ENCODE results near the gene GUCA2A.

DNA sequence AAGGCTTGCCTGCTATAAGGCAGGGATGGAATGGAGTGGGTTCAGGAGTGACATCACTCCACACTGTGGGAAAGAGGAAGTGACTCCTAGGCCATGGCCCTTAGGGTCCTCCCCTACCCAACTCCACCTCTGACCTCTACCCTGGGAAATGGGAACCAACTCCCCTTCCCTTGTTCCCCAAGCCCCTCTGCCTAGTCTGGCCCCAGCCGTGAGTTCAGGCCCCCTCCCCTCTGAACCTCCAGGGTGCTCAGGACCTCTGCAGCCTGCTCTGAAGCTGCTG, 3.8 kb upstream of the GUCA2A start:
- no peak for TF ChIP-seq POLR2A (IDR thresholded peaks at IDR 0.05)
- TF ChIP-seq, protein P1, sequence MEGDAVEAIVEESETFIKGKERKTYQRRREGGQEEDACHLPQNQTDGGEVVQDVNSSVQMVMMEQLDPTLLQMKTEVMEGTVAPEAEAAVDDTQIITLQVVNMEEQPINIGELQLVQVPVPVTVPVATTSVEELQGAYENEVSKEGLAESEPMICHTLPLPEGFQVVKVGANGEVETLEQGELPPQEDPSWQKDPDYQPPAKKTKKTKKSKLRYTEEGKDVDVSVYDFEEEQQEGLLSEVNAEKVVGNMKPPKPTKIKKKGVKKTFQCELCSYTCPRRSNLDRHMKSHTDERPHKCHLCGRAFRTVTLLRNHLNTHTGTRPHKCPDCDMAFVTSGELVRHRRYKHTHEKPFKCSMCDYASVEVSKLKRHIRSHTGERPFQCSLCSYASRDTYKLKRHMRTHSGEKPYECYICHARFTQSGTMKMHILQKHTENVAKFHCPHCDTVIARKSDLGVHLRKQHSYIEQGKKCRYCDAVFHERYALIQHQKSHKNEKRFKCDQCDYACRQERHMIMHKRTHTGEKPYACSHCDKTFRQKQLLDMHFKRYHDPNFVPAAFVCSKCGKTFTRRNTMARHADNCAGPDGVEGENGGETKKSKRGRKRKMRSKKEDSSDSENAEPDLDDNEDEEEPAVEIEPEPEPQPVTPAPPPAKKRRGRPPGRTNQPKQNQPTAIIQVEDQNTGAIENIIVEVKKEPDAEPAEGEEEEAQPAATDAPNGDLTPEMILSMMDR (IDR thresholded peaks at IDR 0.05 in 4 of 5, conservative IDR thresholded peaks at IDR 0.05 in 1 of 5), result no peak
